Bronchial smooth muscle cell (primary cell): Measurements from ENCODE around the gene BIRC6. TPM values are rescaled to one million over a fixed set of nuclear protein-coding genes. Genes with fewer than 3 reads are reported as not detected.

ENCODE experiments used
- total RNA-seq: library from RNA; depleted of rRNA; stranded (reverse); fragments of >200 nt; gene quantifications from 2 replicates; pipeline ENCODE4 v1.2.1, GENCODE V29; 2014

Gene BIRC6
- 119 and 157 TPM in 2 replicates for total RNA-seq

GRCh38 chr2:32356681-32357317 is at the start of gene BIRC6:
Gene BIRC6, plus strand, starts transcription at chr2:32357023. Its CDS starts 139 bp downstream, at chr2:32357162.

GRCh38 chr2:32627814-32628579 is 271.2 kb downstream of the BIRC6 start, which contains the start of gene TTC27:
Gene TTC27, plus strand, starts transcription at chr2:32628050. Its CDS starts 243 bp downstream, at chr2:32628293.

Other genes with a start within 250 kb of the BIRC6 start
- 12.1 and 16.1 TPM in 2 replicates for gene SLC30A6, start 191.2 kb upstream of the BIRC6 start, total RNA-seq
- not detected in 2 replicates for gene NLRC4, start 92.1 kb upstream of the BIRC6 start, total RNA-seq
- gene YIPF4, start 79.1 kb upstream of the BIRC6 start, total RNA-seq, result 12.1 and 13.1 TPM in 2 replicates